OCI-LY7 (cell line): ENCODE results near the gene PRIMA1. TPM values are rescaled to one million over a fixed set of nuclear protein-coding genes. Genes with fewer than 3 reads are reported as not detected.

Experiments
- BruUV-seq: library from RNA; stranded (reverse); fragments of 400-500 nt; replicated peaks from 2 replicates; lab custom pipeline; 2021; lab: Mats Ljungman, UMichigan
- CTCF ChIA-PET: fragments of 300-600 bp; sonication (Branson Sonifier 250); formaldehyde crosslinking; loops from one replicate; lab custom pipeline; 2022; ENCODE audit warnings: antibody characterized with exemption; ENCODE audit not compliant: unreplicated experiment; lab: Charles Lee
- POLR2A ChIA-PET: fragments of 300-600 bp; sonication (Branson Sonifier 250); formaldehyde crosslinking; loops from one replicate; lab custom pipeline; 2022; ENCODE audit warnings: antibody characterized with exemption; lab: Charles Lee
- DNase-seq: peaks from one replicate; pipeline ENCODE4 v3.0.0-alpha.2; 2015; ENCODE audit warnings: low spot score
- H2AFZ ChIP-seq: fragments of 200-600 bp; sonication (generic), shearing (Covaris generic); 2 replicates; pipeline ENCODE4 v1.6.1; 2014; ENCODE audit warnings: mild to moderate bottlenecking, antibody characterized with exemption, low read length, moderate library complexity
- H3K27ac ChIP-seq: fragments of 200-600 bp; sonication (generic); 2 replicates; pipeline ENCODE4 v1.5.1; 2014; ENCODE audit warnings: mixed run types, low read depth, mild to moderate bottlenecking, moderate library complexity, low read length, inconsistent platforms; ENCODE audit not compliant: poor library complexity, severe bottlenecking
- H3K36me3 ChIP-seq: fragments of 200-600 bp; sonication (generic); 2 replicates; pipeline ENCODE4 v1.6.1; 2014; ENCODE audit warnings: mild to moderate bottlenecking, antibody characterized with exemption, low read length, moderate library complexity, mixed read lengths; ENCODE audit not compliant: insufficient read depth
- H3K4me1 ChIP-seq: fragments of 200-600 bp; sonication (generic); 2 replicates; pipeline ENCODE4 v1.5.1; 2014; ENCODE audit warnings: mild to moderate bottlenecking, low read length; ENCODE audit not compliant: insufficient read depth, poor library complexity, severe bottlenecking
- H3K4me2 ChIP-seq: fragments of 200-600 bp; sonication (generic); 2 replicates; pipeline ENCODE4 v1.6.1; 2014; ENCODE audit warnings: mild to moderate bottlenecking, low read length
- H3K4me3 ChIP-seq: fragments of 200-600 bp; sonication (generic); 2 replicates; pipeline ENCODE4 v1.5.1; 2014; ENCODE audit warnings: mild to moderate bottlenecking, low read depth, low read length; ENCODE audit not compliant: poor library complexity, severe bottlenecking
- H3K79me2 ChIP-seq: fragments of 200-600 bp; sonication (generic); 2 replicates; pipeline ENCODE4 v1.6.1; 2016; ENCODE audit warnings: low read depth, mild to moderate bottlenecking, low read length, moderate library complexity, mixed read lengths; ENCODE audit not compliant: insufficient read depth
- H3K9me2 ChIP-seq: fragments of 200-600 bp; sonication (generic); 2 replicates; pipeline ENCODE4 v1.6.1; 2016; ENCODE audit warnings: mild to moderate bottlenecking, low read length, mixed read lengths; ENCODE audit not compliant: insufficient read depth
- H3K9me3 ChIP-seq: fragments of 200-600 bp; sonication (generic); 2 replicates; pipeline ENCODE4 v1.6.1; 2014; ENCODE audit warnings: mild to moderate bottlenecking, mixed run types, low read length, mixed read lengths
- H4K20me1 ChIP-seq: fragments of 200-600 bp; sonication (generic); 2 replicates; pipeline ENCODE4 v1.6.1; 2014; ENCODE audit warnings: mild to moderate bottlenecking, antibody characterized with exemption, low read length, moderate library complexity, mixed read lengths; ENCODE audit not compliant: insufficient read depth
- EZH2phosphoT487 ChIP-seq: fragments of 200-600 bp; sonication (generic); IDR thresholded peaks from 2 replicates; pipeline ENCODE4 v1.6.1; 2018; ENCODE audit warnings: low read depth, borderline replicate concordance, mild to moderate bottlenecking, mixed run types, antibody characterized with exemption, low read length, moderate library complexity, mixed read lengths
- intact Hi-C: fragments of 100-400 bp; cut with micrococcal nuclease; formaldehyde crosslinking; loops from one replicate; pipeline ENCODE4 v1.10.0; 2022; ENCODE audit not compliant: unreplicated experiment
- total RNA-seq, 2 experiments: library from RNA; depleted of rRNA in 1 of 2; stranded (reverse); fragments of >200 nt in 1 of 2; shearing (Covaris generic) in 1 of 2; gene quantifications; 2 replicates each; pipeline ENCODE4 v1.2.3, GENCODE V29; 2014 to 2022
- TF ChIP-seq, protein P1 (sequence below): fragments of 200-600 bp; sonication (generic); conservative IDR thresholded peaks from 2 replicates; pipeline ENCODE4 v1.5.1; 2014; ENCODE audit warnings: mild to moderate bottlenecking, antibody characterized with exemption, low read length, moderate library complexity, mixed read lengths

PRIMA1 gene
- total RNA-seq, 2 experiments from 2014 or later: not detected

DNA sequence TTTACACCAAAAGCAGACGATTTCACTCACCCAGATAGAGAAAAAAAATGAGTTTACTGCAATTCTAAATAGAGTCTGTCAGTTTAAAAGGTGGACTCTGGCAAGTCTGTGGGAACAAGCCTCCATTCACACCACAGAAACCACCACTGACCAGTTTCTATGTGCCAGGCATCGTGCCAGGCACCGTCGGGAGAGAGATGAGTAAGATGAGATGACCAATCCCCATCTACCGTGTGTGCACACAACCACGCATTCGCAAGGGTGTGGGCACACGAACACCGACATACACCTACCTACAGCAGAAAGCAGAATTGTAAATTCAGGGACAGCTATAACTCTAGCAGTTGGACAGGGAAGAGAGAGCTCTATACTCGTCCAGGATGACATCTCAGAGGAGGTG, 58.3 kb downstream of the PRIMA1 start:
- H2AFZ ChIP-seq: no peak overlapping the region
- intact Hi-C loops: no loop called here

DNA sequence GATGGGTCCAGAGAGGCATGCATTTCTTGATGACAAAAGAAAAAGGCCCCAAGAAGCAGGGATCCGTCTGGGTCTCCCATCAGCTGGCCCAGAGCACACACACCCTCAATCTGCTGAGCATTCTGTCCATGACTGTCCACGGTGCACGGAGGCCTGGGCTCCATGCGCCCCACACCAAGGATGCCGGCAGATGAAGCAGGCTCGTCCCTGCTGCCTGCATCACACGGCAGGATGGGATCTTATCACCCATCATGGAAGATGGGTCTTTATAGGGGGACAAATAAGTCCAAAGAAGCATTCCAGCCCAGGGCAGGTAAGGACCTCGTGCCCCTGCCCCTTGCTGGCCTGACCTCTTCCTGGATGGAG, 59.7 kb downstream of the PRIMA1 start:
- no peaks in the 10 kb centered on the region for H3K4me1 ChIP-seq
- intact Hi-C loops: no loop called here
- TF ChIP-seq EZH2phosphoT487: no peak
- TF ChIP-seq, protein P1, sequence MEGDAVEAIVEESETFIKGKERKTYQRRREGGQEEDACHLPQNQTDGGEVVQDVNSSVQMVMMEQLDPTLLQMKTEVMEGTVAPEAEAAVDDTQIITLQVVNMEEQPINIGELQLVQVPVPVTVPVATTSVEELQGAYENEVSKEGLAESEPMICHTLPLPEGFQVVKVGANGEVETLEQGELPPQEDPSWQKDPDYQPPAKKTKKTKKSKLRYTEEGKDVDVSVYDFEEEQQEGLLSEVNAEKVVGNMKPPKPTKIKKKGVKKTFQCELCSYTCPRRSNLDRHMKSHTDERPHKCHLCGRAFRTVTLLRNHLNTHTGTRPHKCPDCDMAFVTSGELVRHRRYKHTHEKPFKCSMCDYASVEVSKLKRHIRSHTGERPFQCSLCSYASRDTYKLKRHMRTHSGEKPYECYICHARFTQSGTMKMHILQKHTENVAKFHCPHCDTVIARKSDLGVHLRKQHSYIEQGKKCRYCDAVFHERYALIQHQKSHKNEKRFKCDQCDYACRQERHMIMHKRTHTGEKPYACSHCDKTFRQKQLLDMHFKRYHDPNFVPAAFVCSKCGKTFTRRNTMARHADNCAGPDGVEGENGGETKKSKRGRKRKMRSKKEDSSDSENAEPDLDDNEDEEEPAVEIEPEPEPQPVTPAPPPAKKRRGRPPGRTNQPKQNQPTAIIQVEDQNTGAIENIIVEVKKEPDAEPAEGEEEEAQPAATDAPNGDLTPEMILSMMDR: no peak
- no peaks in the 10 kb centered on the region for H3K79me2 ChIP-seq
- H3K36me3 ChIP-seq: no peaks in the 10 kb centered on the region
- H3K9me3 ChIP-seq: no peaks in the 10 kb centered on the region
- no peak overlapping the region for H2AFZ ChIP-seq
- H3K4me2 ChIP-seq: no peak overlapping the region
- no peak overlapping the region for H3K4me3 ChIP-seq
- no peak for DNase-seq
- H3K9me2 ChIP-seq: no peaks in the 10 kb centered on the region
- H4K20me1 ChIP-seq: no peaks in the 10 kb centered on the region
- ChIA-PET CTCF (no interaction called here), POLR2A (no interaction called here)
- BruUV-seq: no TSS peak
- no peak overlapping the region for H3K27ac ChIP-seq

More for the DNA sequence above, 58.3 kb downstream of the PRIMA1 start:
- Histone ChIP-seq H3K4me1 (no peaks in the 10 kb centered on the region), H3K79me2 (no peaks in the 10 kb centered on the region), H4K20me1 (no peaks in the 10 kb centered on the region), H3K27ac (no peak overlapping the region), H3K36me3 (no peaks in the 10 kb centered on the region), H3K4me2 (no peak overlapping the region), H3K9me3 (no peaks in the 10 kb centered on the region), H3K9me2 (no peaks in the 10 kb centered on the region), H3K4me3 (no peak overlapping the region)
- ChIA-PET CTCF (no interaction called here), POLR2A (interaction anchor here (0.5 kb wide), 1 partner anchor 63 kb away, joined by 8 read pairs; no protein-coding TSS in a partner anchor)
- TF ChIP-seq, protein P1: no peak
- TF ChIP-seq EZH2phosphoT487: no peak
- no peak for DNase-seq
- no TSS peak for BruUV-seq

DNA sequence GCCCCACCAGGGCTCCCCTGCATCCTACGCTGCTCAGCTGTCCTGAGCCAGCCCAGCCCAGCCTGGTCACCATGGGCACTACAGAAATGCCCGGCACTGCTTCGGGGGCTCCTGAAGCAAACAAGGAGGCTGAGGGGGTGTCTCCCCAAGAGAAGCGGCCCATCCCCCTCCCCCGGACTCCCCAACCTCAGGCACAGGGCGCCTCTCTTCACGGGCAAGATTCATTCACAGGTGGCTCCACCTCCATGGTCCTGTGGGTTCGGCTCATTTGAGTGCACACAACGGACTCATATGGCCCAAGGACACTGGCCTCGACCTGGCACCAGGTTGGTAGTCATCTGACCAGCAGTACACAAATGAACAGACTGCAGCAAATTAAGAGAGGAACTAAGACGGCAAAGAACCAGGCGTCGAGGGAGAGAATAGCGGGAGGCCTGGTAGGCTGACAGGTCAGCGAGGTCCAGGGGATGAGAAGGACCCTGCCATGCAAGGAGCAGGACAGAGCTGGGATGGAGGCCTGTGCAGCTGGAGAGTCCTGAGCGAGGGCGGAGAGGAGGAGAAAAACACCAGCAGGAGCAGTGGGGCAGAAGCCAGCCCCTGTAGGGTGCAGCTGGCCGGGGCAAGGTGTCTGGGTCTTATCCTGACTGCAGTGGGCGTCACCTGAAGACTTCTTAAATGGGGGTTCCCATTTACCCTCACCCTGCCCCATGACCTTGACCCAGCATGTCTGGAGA, 60.2 kb downstream of the PRIMA1 start:
- H3K27ac ChIP-seq: no peak overlapping the region
- CTCF ChIA-PET: no interaction called here
- H3K36me3 ChIP-seq: no peaks in the 10 kb centered on the region
- no peak overlapping the region for H3K4me2 ChIP-seq
- no peaks in the 10 kb centered on the region for H3K4me1 ChIP-seq
- no peak for DNase-seq
- no peak overlapping the region for H2AFZ ChIP-seq
- intact Hi-C loops: no loop called here
- POLR2A ChIA-PET: no interaction called here
- no peak for TF ChIP-seq EZH2phosphoT487
- TF ChIP-seq, protein P1: no peak
- H3K9me3 ChIP-seq: no peaks in the 10 kb centered on the region
- no peaks in the 10 kb centered on the region for H4K20me1 ChIP-seq
- no peaks in the 10 kb centered on the region for H3K79me2 ChIP-seq
- H3K4me3 ChIP-seq: no peak overlapping the region
- BruUV-seq: no TSS peak
- no peaks in the 10 kb centered on the region for H3K9me2 ChIP-seq
